Coronary artery (tissue), 2 donors: Measurements from ENCODE around the gene KRT33B.

Experiments
- DNase-seq: peaks from one replicate; pipeline ENCODE4 v3.0.0-alpha.2; 2017; ENCODE audit warnings: low spot score
- H3K27ac ChIP-seq, 2 donors: fragments of 200-600 bp; sonication (generic); one replicate each; pipeline ENCODE4 v1.5.1; 2016 to 2019
- H3K4me3 ChIP-seq: fragments of 200-600 bp; sonication (generic); 2 replicates; pipeline ENCODE4 v1.5.1; 2016; ENCODE audit warnings: mild to moderate bottlenecking, moderate library complexity
- CTCF ChIP-seq: fragments of 200-600 bp; sonication (generic); IDR thresholded peaks from one replicate; pipeline ENCODE4 v1.5.1; 2019; ENCODE audit warnings: antibody characterized with exemption

The KRT33B gene

GRCh38 chr17:41328207-41328606 is 41.4 kb downstream of the KRT33B start:
- Histone ChIP-seq H3K4me3 (no peak overlapping the region), H3K27ac (no peak overlapping the region)
- no peak for DNase-seq
- TF ChIP-seq CTCF, result no peak

GRCh38 chr17:41327411-41328120 is 42.0 kb downstream of the KRT33B start:
- Histone ChIP-seq H3K27ac (no peak overlapping the region), H3K4me3 (no peak overlapping the region)
- no peak for TF ChIP-seq CTCF
- no peak for DNase-seq

- no peak for DNase-seq
- no peak overlapping the region for H3K4me3 ChIP-seq
- no peak overlapping the region for H3K27ac ChIP-seq
- TF ChIP-seq CTCF, result no peak
These were observed 43.2 kb downstream of the KRT33B start for GRCh38 chr17:41326173-41327145.

- Histone ChIP-seq H3K4me3 (no peak overlapping the region), H3K27ac (no peak overlapping the region)
- TF ChIP-seq CTCF, result no peak
- DNase-seq, result no peak
These were observed 44.0 kb downstream of the KRT33B start for GRCh38 chr17:41325611-41326010.

GRCh38 chr17:41325126-41325525 is 44.5 kb downstream of the KRT33B start:
- no peak overlapping the region for H3K4me3 ChIP-seq
- TF ChIP-seq CTCF, result no peak
- H3K27ac ChIP-seq, result no peak overlapping the region
- no peak for DNase-seq

GRCh38 chr17:41324180-41325075 is 45.2 kb downstream of the KRT33B start:
- no peak for TF ChIP-seq CTCF
- DNase-seq, result no peak
- H3K27ac ChIP-seq, result no peak overlapping the region
- H3K4me3 ChIP-seq, result no peak overlapping the region
